ENCODE measurements around the gene HEBP1. TPM values are rescaled to one million over a fixed set of nuclear protein-coding genes. Genes with fewer than 3 reads are reported as not detected.

The HEBP1 gene
- total RNA-seq, 1 donor from 2014 or later = 57.1 TPM

GRCh38 chr12:13024531-13024916 is 24.5 kb upstream of the HEBP1 start:
- no peak for DNase-seq (ENCODE audit: extremely low read depth, low read depth, low spot score)

- peak; percentile 44 for DNase-seq (ENCODE audit: extremely low read depth, low read depth, low spot score)
Measured at GRCh38 chr12:13023811-13024530, 23.9 kb upstream of the HEBP1 start.

DNA sequence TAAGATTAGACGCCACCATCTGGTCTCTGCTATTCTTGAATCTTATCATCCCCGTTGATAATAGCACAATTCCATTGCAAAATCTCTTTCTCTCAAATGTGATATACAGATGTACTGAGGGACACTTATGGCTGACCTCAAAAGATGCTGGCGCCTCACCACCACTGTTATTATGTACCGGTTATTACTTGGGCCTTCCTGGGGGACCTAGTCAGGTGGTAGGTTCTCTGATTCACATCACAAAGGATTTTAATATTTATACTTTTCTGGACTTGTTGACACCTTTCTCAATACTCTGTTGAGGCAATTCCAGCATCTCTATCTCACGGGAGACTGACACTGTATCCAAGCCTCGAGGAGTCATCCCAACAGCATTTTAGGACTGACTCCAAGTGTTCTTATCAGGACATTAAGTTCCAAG is 22.8 kb upstream of the HEBP1 start:
- DNase-seq (ENCODE audit: extremely low read depth, low read depth, low spot score) = no peak

DNA sequence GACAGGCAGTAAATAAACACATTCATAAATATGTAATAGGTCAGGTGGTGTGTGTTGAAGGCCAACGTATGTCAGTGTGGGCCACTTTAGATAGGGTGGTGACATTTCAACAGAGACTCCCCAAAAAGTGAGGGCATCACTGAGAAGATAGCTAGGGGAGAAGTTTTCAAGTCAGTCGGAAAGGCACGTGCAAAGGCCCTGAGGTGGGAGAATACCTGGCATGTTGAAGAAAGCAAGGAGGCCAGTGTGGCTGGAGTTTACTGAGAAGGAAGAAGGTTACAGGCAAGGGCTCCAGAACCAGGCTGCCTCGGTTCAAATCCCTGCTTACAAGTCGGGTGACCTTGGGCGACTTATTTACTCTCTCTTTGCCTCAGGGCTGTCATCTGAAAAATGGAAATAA is 11.0 kb upstream of the HEBP1 start:
- no peak for DNase-seq (ENCODE audit: extremely low read depth, low read depth, low spot score)

DNA sequence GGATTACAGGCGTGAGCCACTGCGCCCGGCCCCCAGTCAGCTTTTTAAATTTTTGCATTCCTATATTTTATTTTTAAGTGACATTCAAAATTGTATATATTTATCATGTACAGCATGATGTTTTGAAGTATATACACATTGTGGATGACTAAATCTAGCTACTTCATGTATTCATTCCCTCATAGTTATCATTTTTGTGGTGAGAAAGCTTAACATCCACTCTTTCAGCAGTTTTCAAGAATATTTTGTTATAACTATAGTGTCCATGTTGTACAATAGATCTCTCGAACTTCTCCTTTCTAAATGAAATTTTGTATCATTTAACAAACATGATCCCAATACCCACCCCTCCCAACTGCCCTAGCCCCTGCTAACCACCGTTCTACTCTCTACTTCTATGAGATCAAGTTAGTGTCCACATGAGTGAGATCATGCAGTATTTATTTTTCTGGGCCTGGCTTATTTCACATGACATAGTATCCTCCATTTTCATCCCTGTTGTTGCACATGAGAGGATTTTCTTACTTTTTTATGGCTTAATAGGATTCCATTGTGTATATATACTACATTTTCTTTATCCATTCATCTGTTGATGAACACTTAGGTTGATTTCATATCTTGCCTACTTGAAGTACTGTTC is 8.8 kb upstream of the HEBP1 start:
- DNase-seq (ENCODE audit: extremely low read depth, low read depth, low spot score) = no peak

DNA sequence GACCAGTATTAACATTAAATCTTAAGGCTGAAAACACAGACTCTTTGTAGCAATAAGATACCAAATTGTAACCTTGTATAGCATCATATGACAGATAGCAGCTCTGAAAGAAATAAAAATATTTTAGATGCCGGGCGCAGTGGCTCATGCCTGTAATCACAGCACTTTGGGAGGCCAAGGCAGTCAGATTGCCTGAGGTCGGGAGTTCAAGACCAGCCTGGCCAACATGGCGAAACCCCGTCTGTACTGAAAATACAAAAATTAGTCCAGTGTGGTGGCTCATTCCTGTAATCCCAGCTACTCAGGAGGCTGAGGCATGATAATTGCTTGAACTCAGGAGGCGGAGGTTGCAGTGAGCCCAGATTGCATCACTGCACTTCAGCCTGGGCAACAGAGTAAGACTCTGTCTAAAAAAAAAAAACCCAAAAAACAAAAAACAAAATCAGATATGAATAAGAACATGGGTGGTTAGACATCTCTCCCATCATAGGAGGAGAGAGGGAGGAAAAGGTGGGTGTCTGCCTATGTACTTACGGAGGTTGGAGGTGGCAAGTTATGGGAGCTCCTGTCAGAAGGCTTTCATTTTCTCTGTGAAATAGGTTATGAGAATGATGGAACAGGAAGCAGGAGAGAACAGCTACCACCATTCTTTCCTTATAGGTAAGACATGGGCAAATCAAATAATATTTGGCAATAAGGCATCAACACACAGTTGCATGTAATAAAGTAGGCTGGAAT is 7.6 kb upstream of the HEBP1 start:
- no peak for DNase-seq (ENCODE audit: extremely low read depth, low read depth, low spot score)

DNA sequence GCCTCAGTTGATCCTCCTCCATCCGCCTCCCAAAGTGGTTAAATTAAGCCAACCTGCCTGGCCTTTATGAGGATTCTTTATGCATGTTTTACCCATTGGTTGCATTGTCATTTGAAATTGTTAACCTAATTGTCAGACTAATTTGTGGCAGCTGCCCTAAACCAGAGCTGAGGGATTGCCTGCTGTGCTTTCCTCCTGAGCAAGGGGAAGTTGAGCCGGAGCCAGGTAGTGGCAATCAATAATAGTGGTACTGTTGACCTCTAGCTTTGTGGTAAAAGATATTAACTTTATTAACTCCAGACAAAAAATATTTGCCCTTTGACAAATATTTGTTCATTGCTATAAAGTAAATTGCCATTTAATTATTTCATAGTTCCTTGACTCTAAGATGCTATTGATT is 5.6 kb upstream of the HEBP1 start:
- DNase-seq (ENCODE audit: extremely low read depth, low read depth, low spot score) = no peak

DNA sequence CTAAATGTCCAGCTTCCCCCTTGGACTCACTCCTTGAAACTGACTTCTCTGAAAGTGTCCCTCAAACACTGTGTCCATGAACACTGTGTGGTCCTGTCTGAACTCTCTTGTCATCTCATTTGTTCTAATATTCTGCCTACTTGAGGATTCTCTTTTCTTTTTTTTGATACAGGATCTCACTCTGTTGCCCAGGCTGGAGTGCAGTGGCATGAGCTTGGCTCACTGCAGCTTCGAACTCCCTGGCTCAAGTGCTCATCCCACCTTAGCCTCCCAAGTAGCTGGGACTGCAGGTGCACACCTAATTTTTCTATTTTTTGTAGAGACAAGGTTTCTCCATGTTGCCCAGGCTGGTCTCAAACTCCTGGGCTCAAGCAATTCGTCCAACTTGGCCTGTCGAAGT is 4.9 kb upstream of the HEBP1 start:
- no peak for DNase-seq (ENCODE audit: extremely low read depth, low read depth, low spot score)

GRCh38 chr12:13004361-13004760 is 4.3 kb upstream of the HEBP1 start:
- DNase-seq (ENCODE audit: extremely low read depth, low read depth, low spot score) = no peak

GRCh38 chr12:13002301-13003097 is 2.4 kb upstream of the HEBP1 start:
- DNase-seq (ENCODE audit: extremely low read depth, low read depth, low spot score) = no peak

- no peak for DNase-seq (ENCODE audit: extremely low read depth, low read depth, low spot score)
Measured at GRCh38 chr12:13001775-13002040, 1.6 kb upstream of the HEBP1 start.

DNA sequence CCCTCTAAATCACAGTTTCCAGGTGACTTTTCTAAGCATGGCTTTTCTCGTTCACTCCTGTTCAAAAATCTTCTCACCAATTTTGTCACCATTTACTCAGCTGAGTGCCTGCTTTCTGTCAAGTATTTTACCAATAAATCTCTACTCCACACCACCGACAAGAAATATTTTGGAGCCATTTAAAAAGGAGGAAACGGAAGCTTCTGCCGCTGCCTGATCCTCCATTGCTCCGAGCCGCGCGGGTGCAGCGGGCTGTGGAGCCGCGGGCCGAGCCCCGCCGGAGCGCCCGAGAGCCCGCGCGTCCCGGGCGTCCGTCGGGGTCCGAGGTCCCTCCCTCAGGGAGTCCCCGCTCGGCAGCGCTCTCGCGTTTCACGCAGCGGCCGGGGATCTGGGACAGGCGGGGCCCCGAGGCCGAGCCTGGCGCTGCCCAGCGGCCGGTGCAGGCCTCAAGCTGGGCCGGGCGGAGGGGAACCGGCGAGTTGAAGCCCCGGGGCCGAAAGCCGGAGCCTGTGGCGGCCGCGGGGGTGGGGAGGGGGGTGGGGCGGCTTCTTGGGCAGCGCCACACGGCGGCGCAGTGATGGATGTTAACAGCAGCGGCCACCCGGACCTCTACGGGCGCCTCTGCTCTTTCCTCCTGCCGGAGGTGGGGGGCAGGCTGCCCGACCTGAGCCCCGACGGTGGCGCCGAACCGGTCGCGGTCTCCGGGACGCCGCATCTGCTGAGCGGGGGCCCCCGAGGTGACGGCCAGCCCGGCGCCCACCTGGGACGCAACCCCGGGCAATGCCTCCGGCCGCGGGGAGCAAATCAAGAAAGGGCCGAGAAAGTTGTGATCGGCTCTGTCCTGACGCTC is 1.1 kb upstream of the HEBP1 start:
- no peak for DNase-seq (ENCODE audit: extremely low read depth, low read depth, low spot score)

DNA sequence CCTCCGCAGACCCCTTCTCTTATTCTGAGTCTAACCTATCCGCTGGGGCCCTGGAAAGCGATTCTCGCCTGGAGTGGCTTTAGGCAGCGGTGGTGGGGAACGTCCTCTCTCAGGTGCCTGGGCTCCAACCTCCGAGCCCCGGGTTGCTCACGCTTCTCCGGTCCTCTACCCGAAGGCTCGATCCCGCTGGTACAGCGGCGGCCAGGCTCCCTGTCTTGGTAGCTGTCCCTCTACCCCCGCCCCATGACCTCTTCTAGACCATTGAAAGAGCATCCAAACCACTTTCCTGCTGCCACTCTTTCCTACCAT is 505 bp upstream of the HEBP1 start:
- DNase-seq (ENCODE audit: extremely low read depth, low read depth, low spot score) = no peak

DNA sequence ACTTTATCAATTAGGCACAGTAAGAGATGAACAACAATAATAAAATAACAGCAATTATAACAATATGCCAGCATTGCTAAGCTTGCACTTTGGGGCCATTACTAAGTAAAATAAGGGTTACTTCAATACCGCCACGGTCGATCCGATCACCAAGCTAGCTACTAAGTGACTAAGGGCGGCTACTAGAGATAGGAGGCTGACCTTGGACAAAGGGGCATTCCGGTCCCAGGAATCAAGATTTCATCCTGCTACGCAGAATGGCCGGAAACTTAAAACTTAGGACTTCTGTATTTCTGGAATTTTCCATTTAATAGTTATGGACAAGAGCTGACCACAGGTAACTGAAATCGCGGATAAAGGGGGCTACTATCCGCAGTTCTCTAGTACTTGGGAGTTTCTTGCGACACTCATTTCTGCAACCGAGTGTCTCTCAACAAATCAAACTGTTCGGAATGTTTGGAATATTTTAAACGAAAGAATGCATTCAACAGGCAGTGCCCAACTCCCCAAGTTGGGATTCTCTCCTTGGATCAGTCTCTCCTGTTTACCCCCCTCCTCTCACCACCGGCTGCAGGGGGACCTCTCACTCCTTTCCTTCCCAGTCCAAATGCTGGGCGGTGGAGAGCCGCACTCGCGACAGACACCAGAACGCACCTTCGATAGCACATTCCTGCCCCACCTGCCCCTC is 650 bp downstream of the HEBP1 start:
- no peak for DNase-seq (ENCODE audit: extremely low read depth, low read depth, low spot score)

GRCh38 chr12:12998248-12998647 is 1.8 kb downstream of the HEBP1 start:
- no peak for DNase-seq (ENCODE audit: extremely low read depth, low read depth, low spot score)

DNA sequence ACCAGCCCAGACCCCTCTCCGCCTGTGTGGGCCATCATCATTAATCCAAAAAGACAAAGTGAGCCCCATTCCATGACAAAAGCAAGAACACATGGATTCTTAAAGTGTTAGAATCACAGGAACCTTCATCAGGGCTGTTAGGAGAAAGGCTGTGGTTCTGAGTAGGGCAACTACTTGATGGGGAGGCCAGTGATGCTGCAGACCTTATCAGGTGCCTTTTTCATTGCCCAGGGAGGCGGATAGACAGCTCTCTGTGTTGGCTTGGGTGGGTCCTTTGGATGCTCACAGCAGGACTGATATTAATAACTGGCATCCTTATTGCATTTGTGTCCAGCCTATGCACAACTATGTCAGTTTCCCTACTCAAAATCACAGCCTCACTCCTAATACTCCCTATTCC is 2.3 kb downstream of the HEBP1 start:
- DNase-seq (ENCODE audit: extremely low read depth, low read depth, low spot score) = no peak

GRCh38 chr12:12997156-12997555 is 2.9 kb downstream of the HEBP1 start:
- no peak for DNase-seq (ENCODE audit: extremely low read depth, low read depth, low spot score)

GRCh38 chr12:12996209-12996608 is 3.9 kb downstream of the HEBP1 start:
- DNase-seq (ENCODE audit: extremely low read depth, low read depth, low spot score) = no peak

- DNase-seq (ENCODE audit: extremely low read depth, low read depth, low spot score) = no peak
Measured at GRCh38 chr12:12995088-12995487, 5.0 kb downstream of the HEBP1 start.

DNA sequence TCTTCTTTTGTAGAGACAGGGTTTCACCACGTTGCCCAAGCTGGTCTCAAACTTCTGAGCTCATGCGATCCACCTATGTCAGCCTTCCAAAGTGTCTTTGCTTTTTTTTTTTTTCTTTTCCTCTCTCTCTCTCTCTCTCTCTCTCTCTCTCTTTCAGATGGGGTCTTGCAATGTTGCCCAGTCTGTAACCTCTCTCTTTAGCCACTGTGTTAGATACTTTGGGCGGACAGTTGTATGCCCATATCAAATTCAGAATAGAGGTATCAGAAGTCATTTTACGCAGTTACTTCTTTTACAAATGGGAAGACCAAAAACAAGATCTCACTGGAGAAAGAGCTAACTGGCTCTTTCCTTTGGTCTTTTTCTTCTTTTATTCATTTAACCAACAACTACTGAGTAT is 6.7 kb downstream of the HEBP1 start:
- no peak for DNase-seq (ENCODE audit: extremely low read depth, low read depth, low spot score)

Data from glomerular endothelial cell (primary cell).